Measurements from ENCODE around the gene CETP. TPM values are rescaled to one million over a fixed set of nuclear protein-coding genes. Genes with fewer than 3 reads are reported as not detected.

The CETP gene
- total and polyA plus RNA-seq, 2 of the 8 experiments (the other 6 are each of a cell fraction or from before 2014, with no cell fraction given): not detected

GRCh38 chr16:56930486-56931270, 31.1 kb upstream of the CETP start:
- Histone ChIP-seq H2BK12ac (ENCODE audit: low read depth, low read length) (peak overlapping the region; percentile 72), H3K23ac (ENCODE audit: insufficient read length) (no peak overlapping the region), H3K36me3 (ENCODE audit: control insufficient read depth in 2 of 4, insufficient read depth in 4 of 4, low read length in 3 of 4) (peaks cover 2 to 8% (median 5%) of the 10 kb centered on the region in 4 experiments; a peak in 2 of 8 replicates), H2BK120ac (replicated peaks; ENCODE audit: low read depth, low read length) (no peak overlapping the region), H2BK5ac (ENCODE audit: low read depth, low read length) (no peak overlapping the region), H3K79me2 (ENCODE audit: control insufficient read depth in 1 of 2, insufficient read depth in 2 of 2, low read length in 2 of 2) (peaks cover 0 to 30% of the 10 kb centered on the region in 2 experiments; a peak in 2 of 4 replicates), H3K9ac (replicated peaks in 1 of 4; ENCODE audit: extremely low read depth in 1 of 4, low read depth in 3 of 4, low read length in 3 of 4) (no peak overlapping the region), H3K56ac (replicated peaks; ENCODE audit: insufficient read length, low read depth, low read length) (no peak overlapping the region), H3K79me1 (ENCODE audit: low read depth, low read length) (no peaks in the 10 kb centered on the region), H3K14ac (ENCODE audit: insufficient read length) (no peak overlapping the region), H3K9me3 (ENCODE audit: insufficient read depth in 2 of 2, low read depth in 1 of 2, low read length in 1 of 2) (no peaks in the 10 kb centered on the region), H3K4me3 (ENCODE audit: extremely low read depth in 1 of 4, insufficient read depth in 2 of 4, low read depth in 3 of 4, low read length in 4 of 4) (0 out of 8 replicates have a peak overlapping the region, but pooled peaks of 1 of the 4 experiments have one; percentile 89), H3K4me1 (replicated peaks in 1 of 4; ENCODE audit: control insufficient read depth in 3 of 4, insufficient read depth in 4 of 4, low read length in 3 of 4) (peaks cover 5 to 17% (median 11%) of the 10 kb centered on the region in 4 experiments), H2BK15ac (ENCODE audit: low read length) (0 out of 2 replicates have a peak overlapping the region, but pooled peaks have one; percentile 8), H3K4me2 (ENCODE audit: insufficient read depth in 1 of 2, low read depth in 2 of 2, low read length in 2 of 2) (peak overlapping the region in 1 of 2 experiments; percentile 90; a peak in 2 of 4 replicates), H3K18ac (ENCODE audit: extremely low read depth, low read length) (no peak overlapping the region), H3K27me3 (replicated peaks in 1 of 4; ENCODE audit: control insufficient read depth in 3 of 4, extremely low read depth in 1 of 4, insufficient read depth in 3 of 4, low read length in 3 of 4) (no peaks in the 10 kb centered on the region), H2BK20ac (ENCODE audit: low read length) (no peak overlapping the region; the same call in 1 of the 2 replicates), H2AFZ (ENCODE audit: low read length) (peak overlapping the region; percentile 77; the same call in 1 of the 2 replicates), H3K4ac (replicated peaks; ENCODE audit: insufficient read length, low read depth, low read length) (no peak overlapping the region), H4K20me1 (replicated peaks in 1 of 2; ENCODE audit: control insufficient read depth in 1 of 2, insufficient read depth in 2 of 2, low read length in 2 of 2) (peaks cover 4 to 7% of the 10 kb centered on the region in 2 experiments), H3K23me2 (ENCODE audit: low read depth, low read length) (peaks cover 5% of the 10 kb centered on the region; the same call in 1 of the 2 replicates), H2AK5ac (ENCODE audit: low read depth, low read length) (no peak overlapping the region; the same call in 1 of the 2 replicates), H3K27ac (ENCODE audit: low read depth, low read length) (no peak overlapping the region), H4K91ac (replicated peaks; ENCODE audit: insufficient read length, low read length) (no peak overlapping the region), H4K5ac (ENCODE audit: insufficient read length, low read depth, low read length) (no peak overlapping the region), H4K8ac (ENCODE audit: extremely low read depth, insufficient read depth, low read length) (peak overlapping the region; percentile 51)
- ChIA-PET CTCF (ENCODE audit: partially characterized antibody) (interaction anchor here (1.1 to 6.7 kb wide), 6 partner anchors 10 to 82 kb away, joined by 3 to 32 read pairs (median 4); no protein-coding TSS in a partner anchor), POLR2A (ENCODE audit: partially characterized antibody) (interaction anchor here (0.6 to 11.4 kb wide), 21 partner anchors 9 to 250 kb away, joined by 3 to 125 read pairs (median 9); partner anchors contain the start of gene SLC12A3)
- no peak for TF ChIP-seq NRF1 (IDR thresholded peaks at IDR 0.05; ENCODE audit: low read depth, low read length)
- TF ChIP-seq HDAC2 (IDR thresholded peaks at IDR 0.05; ENCODE audit: borderline replicate concordance in 1 of 2, low read depth in 2 of 2, low read length in 2 of 2): no peak
- no peak for TF ChIP-seq SIN3A (conservative IDR thresholded peaks at IDR 0.05 in 1 of 2, IDR thresholded peaks at IDR 0.05 in 1 of 2; ENCODE audit: low read depth in 1 of 2, low read length in 2 of 2)
- TF ChIP-seq KDM5A (IDR thresholded peaks at IDR 0.05; ENCODE audit: low read length): no peak
- FAIRE-seq (no peak), DNase-seq (ENCODE audit: low read depth in 1 of 2, low spot score in 2 of 2) (no peak)
- WGBS, 2 experiments (ENCODE audit: extremely low coverage in 1 of 2, insufficient coverage in 1 of 2, insufficient read length in 1 of 2, insufficient replicate concordance in 2 of 2, low coverage in 1 of 2, low lambda C conversion rate in 2 of 2, missing lambda C conversion rate in 1 of 2): 85% methylated on average over 15 of the region's 15 CpGs; no CpG with 5 or more reads in 1 of the 2 experiments
